Medulla oblongata (tissue), 1 donor: ENCODE data around the gene PRKCZ.
A peak's percentile ranks its signal among the peaks of the same experiment; 100 is the strongest.

Experiments used
- DNase-seq: peaks from one replicate; pipeline ENCODE4 v3.0.0-alpha.2; 2015; ENCODE audit errors: extremely low spot score

The PRKCZ gene

DNA sequence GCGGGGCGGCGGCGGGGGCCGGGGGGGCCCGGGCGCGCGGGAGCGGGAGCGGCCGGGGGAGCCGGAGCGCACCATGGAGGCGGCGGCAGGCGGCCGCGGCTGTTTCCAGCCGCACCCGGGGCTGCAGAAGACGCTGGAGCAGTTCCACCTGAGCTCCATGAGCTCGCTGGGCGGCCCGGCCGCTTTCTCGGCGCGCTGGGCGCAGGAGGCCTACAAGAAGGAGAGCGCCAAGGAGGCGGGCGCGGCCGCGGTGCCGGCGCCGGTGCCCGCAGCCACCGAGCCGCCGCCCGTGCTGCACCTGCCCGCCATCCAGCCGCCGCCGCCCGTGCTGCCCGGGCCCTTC is 178.5 kb downstream of the PRKCZ start:
- DNase-seq: no peak

DNA sequence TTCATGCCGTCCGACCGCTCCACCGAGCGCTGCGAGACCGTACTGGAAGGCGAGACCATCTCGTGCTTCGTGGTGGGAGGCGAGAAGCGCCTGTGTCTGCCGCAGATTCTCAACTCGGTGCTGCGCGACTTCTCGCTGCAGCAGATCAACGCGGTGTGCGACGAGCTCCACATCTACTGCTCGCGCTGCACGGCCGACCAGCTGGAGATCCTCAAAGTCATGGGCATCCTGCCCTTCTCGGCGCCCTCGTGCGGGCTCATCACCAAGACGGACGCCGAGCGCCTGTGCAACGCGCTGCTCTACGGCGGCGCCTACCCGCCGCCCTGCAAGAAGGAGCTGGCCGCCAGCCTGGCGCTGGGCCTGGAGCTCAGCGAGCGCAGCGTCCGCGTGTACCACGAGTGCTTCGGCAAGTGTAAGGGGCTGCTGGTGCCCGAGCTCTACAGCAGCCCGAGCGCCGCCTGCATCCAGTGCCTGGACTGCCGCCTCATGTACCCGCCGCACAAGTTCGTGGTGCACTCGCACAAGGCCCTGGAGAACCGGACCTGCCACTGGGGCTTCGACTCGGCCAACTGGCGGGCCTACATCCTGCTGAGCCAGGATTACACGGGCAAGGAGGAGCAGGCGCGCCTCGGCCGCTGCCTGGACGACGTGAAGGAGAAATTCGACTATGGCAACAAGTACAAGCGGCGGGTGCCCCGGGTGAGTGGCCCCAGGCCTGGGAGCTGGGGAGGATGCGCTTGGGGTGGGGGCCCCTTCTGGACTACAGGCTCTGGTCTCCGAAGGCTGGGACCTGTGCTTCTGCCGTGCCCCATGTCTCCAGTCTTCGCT is 179.0 kb downstream of the PRKCZ start:
- peak; percentile 79 for DNase-seq

DNA sequence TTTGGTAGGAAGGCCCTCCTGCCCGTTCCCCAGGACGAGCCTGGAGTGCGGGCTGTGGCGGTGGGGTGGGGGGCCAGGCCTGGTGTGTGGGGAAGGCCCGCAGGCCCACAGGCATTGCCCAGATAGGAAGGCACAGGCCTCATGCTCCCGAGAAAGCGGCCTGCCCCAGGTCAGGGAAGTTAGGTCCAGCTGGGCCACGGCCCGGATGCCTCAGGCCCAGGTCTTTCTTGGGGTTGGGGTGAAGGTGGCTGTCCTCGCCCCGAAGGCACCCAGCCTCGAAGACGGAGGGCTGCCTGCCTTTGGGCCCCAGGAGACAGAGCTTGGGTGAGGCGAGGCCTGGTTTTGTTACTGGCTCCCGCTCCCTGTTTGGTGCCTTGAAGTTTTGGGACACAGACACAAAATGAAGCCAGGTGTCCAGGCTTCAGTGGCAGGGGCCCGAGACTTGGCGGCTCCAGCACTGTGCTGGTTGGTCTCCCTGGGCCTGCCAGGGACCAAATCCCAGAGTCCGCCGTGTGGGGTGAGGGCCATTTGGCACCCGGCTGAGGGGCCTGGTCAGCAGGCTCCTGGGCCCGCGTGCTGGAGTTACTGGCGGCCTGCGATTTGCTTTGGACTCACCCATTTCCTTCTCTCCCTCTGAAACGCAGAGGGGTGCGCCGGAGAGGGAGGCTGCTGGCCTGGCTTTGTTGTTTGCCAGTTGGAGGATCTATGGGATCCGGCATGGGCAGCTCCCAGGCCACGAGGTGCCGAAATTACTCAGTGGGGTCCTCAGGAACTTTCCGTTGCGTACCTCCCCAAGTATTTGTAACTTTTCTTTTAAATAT is 179.9 kb downstream of the PRKCZ start:
- peak; percentile 71 for DNase-seq

DNA sequence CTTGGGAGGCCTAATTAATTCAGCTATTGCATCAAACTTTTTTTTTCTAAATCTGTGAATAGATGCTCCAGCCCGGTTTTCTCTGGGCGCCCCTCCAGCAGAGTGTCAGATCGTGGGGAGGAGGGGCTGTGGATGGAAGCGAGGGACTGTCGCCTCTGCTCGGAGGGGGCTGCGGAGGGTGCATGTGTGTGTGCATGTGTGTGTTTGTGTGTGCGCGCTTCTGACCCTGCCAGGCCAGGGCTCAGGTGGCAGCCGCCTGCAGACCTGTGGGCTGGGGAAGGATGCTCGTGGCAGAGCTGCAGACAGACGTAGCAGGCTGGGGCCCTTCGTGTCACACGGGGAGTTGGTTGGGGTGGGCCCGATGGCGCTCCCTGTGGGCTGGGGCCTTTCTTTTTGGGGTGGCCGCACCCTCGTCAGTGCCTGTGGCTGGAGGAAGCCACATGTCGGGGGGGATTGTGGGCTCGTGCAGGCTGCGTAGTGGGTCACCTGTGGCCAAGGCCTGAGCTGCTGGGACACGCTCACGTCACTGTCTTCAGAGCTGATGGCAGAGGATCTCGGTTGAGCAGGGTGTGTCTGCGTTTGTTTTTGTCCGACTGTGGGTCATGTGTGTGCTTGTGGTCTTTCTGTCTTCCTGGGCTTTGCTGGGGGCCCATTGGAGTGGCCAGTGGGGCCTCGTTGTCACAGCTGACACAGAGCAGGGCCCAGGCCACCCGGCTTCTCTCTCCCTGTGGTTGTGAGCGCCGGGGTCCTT is 180.7 kb downstream of the PRKCZ start:
- DNase-seq: peak; percentile 76

DNA sequence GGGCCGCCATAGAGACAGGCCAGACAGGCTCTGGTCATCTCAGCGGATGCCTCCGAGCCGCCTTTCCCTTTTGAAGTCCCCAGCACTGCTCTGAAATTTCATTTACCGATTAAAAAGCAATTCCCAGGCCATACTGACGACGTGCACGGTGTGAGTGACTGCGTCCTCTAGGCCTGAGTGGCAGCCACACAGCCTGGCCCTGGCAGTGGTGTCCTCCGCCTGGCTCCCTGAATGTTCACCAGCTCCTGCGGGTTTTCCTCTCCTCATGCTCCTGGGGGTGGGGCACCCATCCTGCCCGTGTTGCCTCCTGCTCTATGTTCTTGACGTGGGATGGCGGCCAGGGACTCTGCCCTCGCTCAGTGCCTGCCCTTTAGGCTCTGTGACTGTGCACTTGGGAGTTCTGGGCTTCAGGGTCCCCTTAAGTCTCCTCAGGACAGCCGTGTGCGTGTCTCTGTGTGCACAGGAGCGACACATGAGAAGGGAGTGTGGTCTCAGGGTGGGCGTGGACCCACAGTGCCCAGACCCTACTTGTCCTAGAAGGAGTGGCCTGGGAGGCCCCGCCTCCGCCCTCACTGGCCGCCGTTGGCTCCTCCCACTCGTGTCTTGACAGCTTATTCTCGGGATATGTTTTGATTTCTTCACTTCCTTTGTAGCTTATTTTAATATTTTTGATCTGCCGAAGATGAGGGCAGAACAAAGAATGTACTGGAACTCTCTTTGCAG is 181.5 kb downstream of the PRKCZ start:
- peak; percentile 80 for DNase-seq

DNA sequence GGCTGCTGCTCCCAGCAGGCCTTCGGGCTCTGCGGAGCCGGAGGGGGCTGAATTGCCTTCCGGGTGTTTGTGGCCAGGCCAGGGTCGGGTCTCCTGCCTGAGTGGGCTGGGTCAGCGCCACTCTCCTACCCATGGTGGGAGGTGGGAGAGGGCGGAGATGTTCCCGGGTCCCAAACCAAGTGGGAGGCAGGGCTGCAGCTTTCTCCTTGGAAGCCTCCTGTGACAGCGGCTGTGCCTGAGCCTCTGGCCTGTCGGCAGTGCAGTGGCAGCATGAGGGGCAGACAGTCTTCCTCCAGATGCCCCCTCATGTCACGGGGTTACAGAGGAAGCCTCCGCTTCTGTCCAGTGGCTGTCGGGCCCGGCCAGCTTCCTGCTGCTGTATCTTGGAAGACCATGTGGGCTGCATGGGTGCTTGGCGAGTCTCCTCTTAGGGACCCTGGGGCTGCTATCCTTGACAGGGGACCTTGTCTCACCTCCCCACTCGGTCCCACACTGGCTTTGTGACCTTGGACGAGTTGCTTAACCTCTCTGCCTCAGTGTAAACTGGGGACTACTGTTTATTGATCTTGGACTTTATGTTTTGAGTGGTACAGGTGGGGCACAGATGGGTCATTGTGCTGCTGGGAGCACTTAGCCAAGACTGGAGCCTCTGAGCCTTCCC is 182.2 kb downstream of the PRKCZ start:
- no peak for DNase-seq

DNA sequence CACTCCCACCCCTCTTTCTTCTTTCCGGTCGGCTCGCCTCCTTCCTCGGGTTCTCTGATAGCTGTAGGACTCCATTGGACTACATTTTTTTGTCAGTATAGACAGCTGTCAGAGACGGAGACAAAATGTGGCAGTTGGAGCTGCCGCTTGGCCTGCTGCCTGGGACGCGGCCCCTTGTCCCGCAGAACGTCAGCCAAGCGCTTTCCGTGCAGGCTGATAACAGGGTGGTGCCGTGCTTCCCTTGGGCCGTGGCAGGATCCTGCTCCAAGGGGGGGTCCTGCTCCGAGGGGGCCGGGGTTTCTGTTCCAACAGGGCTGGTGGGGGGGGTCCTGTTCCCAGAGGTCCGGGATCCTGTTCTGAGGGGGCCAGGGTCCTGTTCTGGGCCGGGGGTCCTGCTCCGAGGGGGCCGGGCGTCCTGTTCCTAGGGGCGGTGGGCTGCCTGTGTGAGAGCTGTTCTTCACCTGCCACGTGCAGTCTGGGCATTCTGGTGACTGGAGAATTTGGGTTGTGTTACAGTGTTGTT is 182.8 kb downstream of the PRKCZ start:
- no peak for DNase-seq

DNA sequence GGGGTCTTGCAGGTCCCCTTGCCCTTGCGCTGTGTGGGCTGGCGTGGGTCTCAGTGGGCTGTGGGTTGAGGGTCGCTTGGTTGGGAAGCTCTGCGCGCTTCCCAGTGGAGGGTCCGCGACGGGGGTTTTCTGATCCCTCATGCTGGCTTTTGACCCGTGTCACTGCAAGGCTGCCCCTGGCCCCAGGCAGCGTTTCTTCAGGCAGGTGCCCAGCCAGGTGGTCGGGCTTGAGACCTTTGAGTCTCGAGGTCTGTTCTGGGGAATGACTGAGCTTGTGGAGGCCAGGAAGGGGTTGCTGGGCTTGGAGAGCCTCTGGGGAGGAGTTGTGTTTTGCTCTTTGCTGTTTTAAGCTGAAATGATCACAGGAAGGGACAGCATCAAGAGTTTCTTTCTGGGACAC is 183.3 kb downstream of the PRKCZ start:
- peak; percentile 2 for DNase-seq

DNA sequence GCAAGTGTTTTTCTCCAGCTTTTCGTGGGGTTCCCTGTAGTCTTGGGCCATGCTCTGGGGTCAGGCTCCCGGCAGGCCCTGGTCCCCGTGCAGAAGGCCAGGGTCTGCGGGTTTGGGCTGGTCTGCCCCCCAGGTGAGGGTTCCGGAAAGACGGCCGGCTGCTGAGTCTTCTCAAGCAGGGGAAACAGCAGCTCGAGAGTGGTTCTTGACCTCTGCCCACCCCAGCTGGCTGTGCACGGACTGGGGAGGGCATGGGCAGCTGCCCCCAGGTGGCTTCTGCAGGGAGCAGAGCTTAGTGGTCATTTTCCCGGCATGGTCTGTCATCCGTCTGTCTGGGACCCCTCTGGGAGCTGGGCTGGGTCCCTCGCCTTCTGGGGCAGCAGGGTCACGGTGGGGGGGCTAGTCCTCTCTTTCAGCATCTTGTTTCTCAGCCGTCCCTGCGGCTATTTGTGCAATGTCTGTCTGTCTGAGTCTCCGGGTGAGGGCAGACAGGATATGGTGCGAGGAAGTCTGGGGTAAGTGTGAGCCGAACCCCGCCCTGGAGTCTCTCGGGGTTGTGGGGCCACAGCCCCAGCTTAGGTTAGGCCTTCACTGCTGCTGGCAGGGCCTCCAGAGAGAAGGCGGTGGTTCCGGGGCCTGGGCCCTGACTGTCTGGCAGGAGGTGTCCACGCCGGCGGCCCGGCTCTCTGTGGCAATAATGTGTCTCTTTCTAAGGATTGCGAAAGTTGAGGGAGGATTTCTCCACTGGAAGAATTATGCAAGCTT is 184.0 kb downstream of the PRKCZ start:
- peak; percentile 90 for DNase-seq

DNA sequence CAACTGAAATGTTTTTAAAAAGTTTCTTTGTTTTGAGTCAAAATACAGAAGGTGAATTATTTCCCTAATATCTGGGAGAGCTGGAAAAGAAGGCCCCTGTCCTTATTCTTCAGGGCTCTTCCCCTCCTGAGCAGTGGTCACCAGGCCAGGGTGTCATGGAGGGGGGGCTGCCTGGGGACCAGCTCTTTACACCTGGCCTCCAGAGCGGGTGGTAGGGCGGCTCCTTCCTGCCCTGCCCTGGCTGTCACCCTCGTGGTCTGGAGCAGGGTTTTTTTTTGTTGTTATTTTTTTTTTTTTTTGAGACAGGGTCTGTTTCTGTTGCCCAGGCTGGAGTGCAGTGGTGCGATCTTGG is 184.5 kb downstream of the PRKCZ start:
- DNase-seq: no peak
